ENCODE measurements around the gene CCDC148. TPM values are rescaled to one million over a fixed set of nuclear protein-coding genes. Genes with fewer than 3 reads are reported as not detected.

CCDC148 gene
- total and polyA plus RNA-seq, 2 donors (not counting 1 experiment from before 2014, with no cell fraction given), result not detected

DNA sequence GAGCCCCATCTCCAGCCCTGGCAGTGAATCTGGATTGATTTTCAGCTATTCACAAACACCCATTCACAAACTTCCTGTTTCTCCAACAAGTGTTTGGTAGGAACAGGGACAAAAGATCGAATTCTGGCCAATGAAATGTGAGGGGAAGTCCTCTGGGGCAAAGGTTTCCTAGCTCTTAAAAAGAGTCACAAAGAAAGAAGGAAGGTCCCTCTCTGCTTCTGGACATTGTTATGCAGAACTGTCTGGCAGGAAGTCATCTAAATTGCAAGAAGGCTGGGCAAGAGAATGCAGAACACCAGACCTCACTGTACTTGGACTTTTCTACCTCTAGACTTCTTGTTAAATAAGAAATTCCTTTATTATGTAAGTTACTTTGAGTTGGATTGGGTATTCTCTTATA is 137.3 kb downstream of the CCDC148 start:
- Histone ChIP-seq H3K9me3 (ENCODE audit: control extremely low read depth in 1 of 3, control insufficient read depth in 2 of 3, insufficient read depth in 1 of 3, low read length in 2 of 3) (no peaks in the 10 kb centered on the region), H2AFZ (ENCODE audit: insufficient read depth, low read depth, low read length, poor library complexity, severe bottlenecking) (no peak overlapping the region), H3K27me3 (replicated peaks in 1 of 4; ENCODE audit: control extremely low read depth in 1 of 4, control insufficient read depth in 3 of 4, insufficient read depth in 4 of 4, low read length in 3 of 4) (no peaks in the 10 kb centered on the region), H4K20me1 (ENCODE audit: control insufficient read depth, insufficient read depth, low read length, poor library complexity, severe bottlenecking) (no peaks in the 10 kb centered on the region), H3K4me2 (replicated peaks; ENCODE audit: low read depth, low read length, poor library complexity, severe bottlenecking) (no peak overlapping the region), H3K27ac (ENCODE audit: low read length in 2 of 2) (no peak overlapping the region), H3K4me1 (ENCODE audit: control insufficient read depth in 2 of 2, insufficient read depth in 2 of 2, low read length in 2 of 2) (no peaks in the 10 kb centered on the region), H3K79me2 (ENCODE audit: control insufficient read depth, insufficient read depth, low read length) (no peaks in the 10 kb centered on the region), H3K9ac (ENCODE audit: low read length) (no peak overlapping the region), H3K36me3 (replicated peaks in 1 of 2; ENCODE audit: control extremely low read depth in 1 of 2, control insufficient read depth in 1 of 2, extremely low read depth in 1 of 2, insufficient read depth in 2 of 2, low read length in 1 of 2) (no peaks in the 10 kb centered on the region), H3K4me3 (ENCODE audit: control extremely low read depth in 1 of 5, extremely low read depth in 1 of 5, insufficient read depth in 1 of 5, low read depth in 2 of 5, low read length in 4 of 5) (no peak overlapping the region)
- POLR2A ChIA-PET, result no interaction called here
- DNase-seq (no peak), ATAC-seq (ENCODE audit: low read depth) (no peak)
- Mint-ChIP-seq H3K4me3 (no peak overlapping the region), H3K27me3 (no peaks in the 10 kb centered on the region), H3K27ac (no peak overlapping the region), H3K4me1 (peaks cover 4% of the 10 kb centered on the region), H3K9me3 (ENCODE audit: insufficient read depth) (no peaks in the 10 kb centered on the region)
- intact Hi-C loops (cut with micrococcal nuclease), result no loop called here
- no peak for TF ChIP-seq EZH2 (IDR thresholded peaks at IDR 0.05; ENCODE audit: borderline replicate concordance, insufficient read depth, low read depth, low read length, poor library complexity, severe bottlenecking)
- TF ChIP-seq, protein P1, sequence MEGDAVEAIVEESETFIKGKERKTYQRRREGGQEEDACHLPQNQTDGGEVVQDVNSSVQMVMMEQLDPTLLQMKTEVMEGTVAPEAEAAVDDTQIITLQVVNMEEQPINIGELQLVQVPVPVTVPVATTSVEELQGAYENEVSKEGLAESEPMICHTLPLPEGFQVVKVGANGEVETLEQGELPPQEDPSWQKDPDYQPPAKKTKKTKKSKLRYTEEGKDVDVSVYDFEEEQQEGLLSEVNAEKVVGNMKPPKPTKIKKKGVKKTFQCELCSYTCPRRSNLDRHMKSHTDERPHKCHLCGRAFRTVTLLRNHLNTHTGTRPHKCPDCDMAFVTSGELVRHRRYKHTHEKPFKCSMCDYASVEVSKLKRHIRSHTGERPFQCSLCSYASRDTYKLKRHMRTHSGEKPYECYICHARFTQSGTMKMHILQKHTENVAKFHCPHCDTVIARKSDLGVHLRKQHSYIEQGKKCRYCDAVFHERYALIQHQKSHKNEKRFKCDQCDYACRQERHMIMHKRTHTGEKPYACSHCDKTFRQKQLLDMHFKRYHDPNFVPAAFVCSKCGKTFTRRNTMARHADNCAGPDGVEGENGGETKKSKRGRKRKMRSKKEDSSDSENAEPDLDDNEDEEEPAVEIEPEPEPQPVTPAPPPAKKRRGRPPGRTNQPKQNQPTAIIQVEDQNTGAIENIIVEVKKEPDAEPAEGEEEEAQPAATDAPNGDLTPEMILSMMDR (IDR thresholded peaks at IDR 0.05), result no peak
- CTCF ChIA-PET, result no interaction called here
- WGBS (ENCODE audit: insufficient coverage), result 80% methylated on average over 1 of the region's 1 CpG

DNA sequence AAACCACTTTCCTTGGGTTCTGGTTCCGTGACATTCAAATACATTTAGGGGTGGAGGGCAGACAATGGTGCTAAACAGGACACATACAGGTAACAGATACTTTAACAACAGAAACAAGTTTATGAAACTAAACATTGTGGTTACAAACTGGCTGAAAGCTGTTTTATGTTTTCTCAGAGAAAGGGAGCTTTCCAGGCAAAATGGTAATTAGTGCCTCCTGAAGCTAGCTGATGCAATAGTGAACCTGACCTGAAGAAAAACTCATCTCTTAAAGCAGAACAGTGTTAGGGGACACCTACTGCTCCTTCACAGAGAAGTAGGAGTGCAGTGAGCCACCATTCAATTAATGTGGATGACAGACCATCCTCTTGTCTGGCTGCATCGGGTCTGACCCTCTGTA is 138.9 kb downstream of the CCDC148 start:
- Histone ChIP-seq H2AFZ (ENCODE audit: insufficient read depth, low read depth, low read length, poor library complexity, severe bottlenecking) (no peak overlapping the region), H3K9me3 (ENCODE audit: control extremely low read depth in 1 of 3, control insufficient read depth in 2 of 3, insufficient read depth in 1 of 3, low read length in 2 of 3) (no peaks in the 10 kb centered on the region), H3K27ac (ENCODE audit: low read length in 2 of 2) (no peak overlapping the region), H3K4me2 (replicated peaks; ENCODE audit: low read depth, low read length, poor library complexity, severe bottlenecking) (no peak overlapping the region), H3K27me3 (replicated peaks in 1 of 4; ENCODE audit: control extremely low read depth in 1 of 4, control insufficient read depth in 3 of 4, insufficient read depth in 4 of 4, low read length in 3 of 4) (no peaks in the 10 kb centered on the region), H3K79me2 (ENCODE audit: control insufficient read depth, insufficient read depth, low read length) (no peaks in the 10 kb centered on the region), H3K4me3 (ENCODE audit: control extremely low read depth in 1 of 5, extremely low read depth in 1 of 5, insufficient read depth in 1 of 5, low read depth in 2 of 5, low read length in 4 of 5) (no peak overlapping the region), H3K9ac (ENCODE audit: low read length) (no peak overlapping the region), H3K4me1 (ENCODE audit: control insufficient read depth in 2 of 2, insufficient read depth in 2 of 2, low read length in 2 of 2) (no peaks in the 10 kb centered on the region), H4K20me1 (ENCODE audit: control insufficient read depth, insufficient read depth, low read length, poor library complexity, severe bottlenecking) (no peaks in the 10 kb centered on the region), H3K36me3 (replicated peaks in 1 of 2; ENCODE audit: control extremely low read depth in 1 of 2, control insufficient read depth in 1 of 2, extremely low read depth in 1 of 2, insufficient read depth in 2 of 2, low read length in 1 of 2) (no peaks in the 10 kb centered on the region)
- H3K4me1 Mint-ChIP-seq, result peaks cover 4% of the 10 kb centered on the region
- no peaks in the 10 kb centered on the region for H3K9me3 Mint-ChIP-seq (ENCODE audit: insufficient read depth)
- H3K27ac Mint-ChIP-seq, result no peak overlapping the region
- intact Hi-C loops (cut with micrococcal nuclease), result no loop called here
- TF ChIP-seq, protein P1 (IDR thresholded peaks at IDR 0.05), result no peak
- no peak for TF ChIP-seq EZH2 (IDR thresholded peaks at IDR 0.05; ENCODE audit: borderline replicate concordance, insufficient read depth, low read depth, low read length, poor library complexity, severe bottlenecking)
- DNase-seq (no peak), ATAC-seq (ENCODE audit: low read depth) (no peak)
- no peak overlapping the region for H3K4me3 Mint-ChIP-seq
- no peaks in the 10 kb centered on the region for H3K27me3 Mint-ChIP-seq
- ChIA-PET POLR2A (no interaction called here), CTCF (no interaction called here)
- 100% methylated on average over 1 of the region's 2 CpGs for WGBS (ENCODE audit: insufficient coverage)
